ENCODE data around the gene NDUFS6. TPM values are rescaled to one million over a fixed set of nuclear protein-coding genes. Genes with fewer than 3 reads are reported as not detected.
A peak's percentile ranks its signal among the peaks of the same experiment; 100 is the strongest.

Gene NDUFS6
- total and polyA plus RNA-seq, 2 of the 8 experiments (the other 6 are each of a cell fraction or from before 2014, with no cell fraction given) = 72.7 to 191 TPM

DNA sequence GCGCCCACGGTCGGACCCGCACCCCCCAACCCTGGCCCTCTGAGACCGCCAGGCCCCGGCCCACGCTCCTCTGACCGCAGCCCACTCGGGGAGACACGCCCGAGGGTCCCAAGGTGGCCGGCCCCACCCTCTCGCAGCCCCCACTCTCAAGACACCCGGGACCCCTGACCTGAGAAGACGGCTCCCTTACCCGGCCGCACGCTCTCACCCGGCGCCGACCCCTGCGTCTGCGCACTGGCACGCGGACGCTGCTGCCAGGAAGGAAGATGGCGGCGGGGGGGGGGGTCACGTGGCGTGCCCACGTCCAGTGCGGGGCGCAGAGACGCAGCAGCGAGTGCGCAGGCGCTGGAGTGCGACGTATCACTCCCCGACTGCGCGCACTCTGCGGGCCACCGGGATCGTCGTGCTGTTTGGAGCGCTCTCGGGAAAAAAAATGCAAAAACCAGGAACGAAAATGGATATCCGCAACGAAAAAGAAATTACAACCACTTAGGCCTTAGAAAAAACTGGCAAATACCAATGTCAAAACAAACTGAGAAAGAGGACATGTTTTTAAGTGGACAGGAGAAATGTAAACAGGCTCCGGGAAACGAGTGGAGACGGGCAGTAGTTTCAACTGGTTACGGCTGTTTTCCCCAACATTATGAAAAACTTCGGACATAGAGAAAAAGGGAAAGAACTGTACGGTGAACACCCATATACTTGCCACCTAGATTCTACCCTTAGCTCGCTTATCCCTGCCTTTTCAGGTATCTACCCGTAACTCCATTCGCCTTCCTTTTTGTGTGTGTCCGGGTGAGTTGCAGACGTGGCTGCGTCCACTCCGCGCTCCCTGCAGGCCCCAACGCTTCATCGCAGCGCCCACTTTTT, 1.4 kb upstream of the NDUFS6 start, which contains the start of gene MRPL36:
Gene MRPL36 (minus strand): TSS at position 236 of the 870 bp plus-strand sequence. CDS start 902 bp downstream, outside the sequence.
- Histone ChIP-seq H3K79me1 (ENCODE audit: low read depth, low read length) (peaks cover 15% of the 10 kb centered on the region), H3K79me2 (ENCODE audit: control insufficient read depth in 1 of 2, insufficient read depth in 2 of 2, low read length in 2 of 2) (peaks cover 15 to 58% of the 10 kb centered on the region in 2 experiments), H3K18ac (ENCODE audit: extremely low read depth, low read length) (peak within 1 kb of the TSS; percentile 65), H2BK12ac (ENCODE audit: low read depth, low read length) (no peak within 1 kb of the TSS), H3K4me1 (replicated peaks in 1 of 4; ENCODE audit: control insufficient read depth in 3 of 4, insufficient read depth in 4 of 4, low read length in 3 of 4) (peaks cover 0 to 7% (median 5%) of the 10 kb centered on the region in 4 experiments; a peak in 6 of 7 replicates), H3K4me2 (ENCODE audit: insufficient read depth in 1 of 2, low read depth in 2 of 2, low read length in 2 of 2) (peak within 1 kb of the TSS; percentile 88 to 97), H2BK20ac (ENCODE audit: low read length) (no peak within 1 kb of the TSS), H4K8ac (ENCODE audit: extremely low read depth, insufficient read depth, low read length) (peak within 1 kb of the TSS; percentile 91), H3K23me2 (ENCODE audit: low read depth, low read length) (peaks cover 17% of the 10 kb centered on the region), H3K4ac (replicated peaks; ENCODE audit: insufficient read length, low read depth, low read length) (peak within 1 kb of the TSS; percentile 47), H2BK5ac (ENCODE audit: low read depth, low read length) (peak within 1 kb of the TSS; percentile 61), H2BK15ac (ENCODE audit: low read length) (no peak within 1 kb of the TSS), H3K9me3 (ENCODE audit: insufficient read depth in 2 of 2, low read depth in 1 of 2, low read length in 1 of 2) (no peaks in the 10 kb centered on the region), H3K27me3 (replicated peaks in 1 of 4; ENCODE audit: control insufficient read depth in 3 of 4, extremely low read depth in 1 of 4, insufficient read depth in 3 of 4, low read length in 3 of 4) (no peaks in the 10 kb centered on the region), H3K9ac (replicated peaks in 1 of 4; ENCODE audit: extremely low read depth in 1 of 4, low read depth in 3 of 4, low read length in 3 of 4) (peak within 1 kb of the TSS; percentile 63 to 94 (median 85)), H3K36me3 (ENCODE audit: control insufficient read depth in 2 of 4, insufficient read depth in 4 of 4, low read length in 3 of 4) (peaks cover 31 to 49% (median 39%) of the 10 kb centered on the region in 4 experiments), H2AFZ (ENCODE audit: low read length) (peak within 1 kb of the TSS; percentile 18; the same call in 1 of the 2 replicates), H4K5ac (ENCODE audit: insufficient read length, low read depth, low read length) (peak within 1 kb of the TSS; percentile 89), H2AK5ac (ENCODE audit: low read depth, low read length) (no peak within 1 kb of the TSS; the same call in 1 of the 2 replicates), H3K56ac (replicated peaks; ENCODE audit: insufficient read length, low read depth, low read length) (peak within 1 kb of the TSS; percentile 80), H3K4me3 (ENCODE audit: extremely low read depth in 1 of 4, insufficient read depth in 2 of 4, low read depth in 3 of 4, low read length in 4 of 4) (peak within 1 kb of the TSS; percentile 87 to 94 (median 93)), H2BK120ac (replicated peaks; ENCODE audit: low read depth, low read length) (peak within 1 kb of the TSS; percentile 43), H4K91ac (replicated peaks; ENCODE audit: insufficient read length, low read length) (peak within 1 kb of the TSS; percentile 55), H3K23ac (ENCODE audit: insufficient read length) (no peak within 1 kb of the TSS), H3K27ac (ENCODE audit: low read depth, low read length) (peak within 1 kb of the TSS; percentile 88), H4K20me1 (replicated peaks in 1 of 2; ENCODE audit: control insufficient read depth in 1 of 2, insufficient read depth in 2 of 2, low read length in 2 of 2) (peaks cover 13 to 20% of the 10 kb centered on the region in 2 experiments), H3K14ac (ENCODE audit: insufficient read length) (no peak within 1 kb of the TSS)
- DNase-seq (ENCODE audit: low read depth in 1 of 2, low spot score in 2 of 2) (peak; percentile 49 to 89), FAIRE-seq (no peak)
- WGBS, 2 experiments (ENCODE audit: extremely low coverage in 1 of 2, insufficient coverage in 1 of 2, insufficient read length in 1 of 2, insufficient replicate concordance in 2 of 2, low coverage in 1 of 2, low lambda C conversion rate in 2 of 2, missing lambda C conversion rate in 1 of 2) = 2% methylated on average over 48 of the region's 68 CpGs; no CpG with 5 or more reads in 1 of the 2 experiments
- POLR2A ChIA-PET (ENCODE audit: partially characterized antibody) = interaction anchor here (0.9 to 2.7 kb wide), 10 partner anchors 10 to 392 kb away, joined by 3 to 12 read pairs (median 4); no protein-coding TSS in a partner anchor
- CTCF ChIA-PET (ENCODE audit: partially characterized antibody) = interaction anchor here (0.7 to 1.4 kb wide), 7 partner anchors 11 to 226 kb away, joined by 3 to 4 read pairs (median 3); no protein-coding TSS in a partner anchor
- TF ChIP-seq RBBP5 (IDR thresholded peaks at IDR 0.05; ENCODE audit: borderline replicate concordance, low read depth, low read length) (no peak; the same call in 1 of the 2 replicates), TAF1 (IDR thresholded peaks at IDR 0.05; ENCODE audit: low read depth, low read length) (peak; percentile 56), RFX5 (IDR thresholded peaks at IDR 0.05; ENCODE audit: borderline replicate concordance, low read depth, low read length) (no peak), GTF2F1 (IDR thresholded peaks at IDR 0.05; ENCODE audit: borderline replicate concordance, low read depth, low read length) (peak; percentile 64; the same call in 1 of the 2 replicates), POU5F1 (IDR thresholded peaks at IDR 0.05; ENCODE audit: low read depth, low read length) (no peak), NRF1 (IDR thresholded peaks at IDR 0.05; ENCODE audit: low read depth, low read length) (peak; percentile 76), SP4 (IDR thresholded peaks at IDR 0.05; ENCODE audit: low read length) (0 out of 2 replicates have a peak, but pooled peaks have one; percentile 28)
- TF ChIP-seq, protein P1, sequence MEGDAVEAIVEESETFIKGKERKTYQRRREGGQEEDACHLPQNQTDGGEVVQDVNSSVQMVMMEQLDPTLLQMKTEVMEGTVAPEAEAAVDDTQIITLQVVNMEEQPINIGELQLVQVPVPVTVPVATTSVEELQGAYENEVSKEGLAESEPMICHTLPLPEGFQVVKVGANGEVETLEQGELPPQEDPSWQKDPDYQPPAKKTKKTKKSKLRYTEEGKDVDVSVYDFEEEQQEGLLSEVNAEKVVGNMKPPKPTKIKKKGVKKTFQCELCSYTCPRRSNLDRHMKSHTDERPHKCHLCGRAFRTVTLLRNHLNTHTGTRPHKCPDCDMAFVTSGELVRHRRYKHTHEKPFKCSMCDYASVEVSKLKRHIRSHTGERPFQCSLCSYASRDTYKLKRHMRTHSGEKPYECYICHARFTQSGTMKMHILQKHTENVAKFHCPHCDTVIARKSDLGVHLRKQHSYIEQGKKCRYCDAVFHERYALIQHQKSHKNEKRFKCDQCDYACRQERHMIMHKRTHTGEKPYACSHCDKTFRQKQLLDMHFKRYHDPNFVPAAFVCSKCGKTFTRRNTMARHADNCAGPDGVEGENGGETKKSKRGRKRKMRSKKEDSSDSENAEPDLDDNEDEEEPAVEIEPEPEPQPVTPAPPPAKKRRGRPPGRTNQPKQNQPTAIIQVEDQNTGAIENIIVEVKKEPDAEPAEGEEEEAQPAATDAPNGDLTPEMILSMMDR (IDR thresholded peaks at IDR 0.05; ENCODE audit: control extremely low read depth in 1 of 3, insufficient read depth in 1 of 3, low read depth in 1 of 3, low read length in 3 of 3) = peak in 1 of 3 experiments; percentile 1; a peak in 1 of 4 replicates
